ENCODE results near the gene SELENOV.

Gene SELENOV

DNA sequence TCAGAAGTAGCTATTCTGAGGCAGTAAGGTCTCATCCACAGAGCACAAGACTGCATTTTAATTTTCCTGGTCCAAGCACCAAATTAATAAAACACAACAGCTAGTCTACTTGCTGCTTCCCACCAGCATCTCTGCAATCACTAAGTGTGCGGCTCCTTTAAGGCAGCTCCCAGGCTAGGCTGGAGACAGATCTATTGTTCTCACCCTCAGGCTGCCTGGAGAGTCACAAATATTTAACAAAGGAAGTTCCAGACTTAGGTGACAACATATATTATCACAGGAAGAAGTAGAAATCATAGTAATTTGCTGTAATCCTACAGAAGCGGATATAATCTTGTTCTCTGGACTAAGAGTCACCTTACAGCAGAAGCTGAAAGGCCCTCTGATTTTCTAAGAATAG is 27.3 kb downstream of the SELENOV start:
- Histone ChIP-seq H3K4me1 (ENCODE audit: control insufficient read depth, insufficient read depth, low read length, poor library complexity, severe bottlenecking) (peaks cover 7% of the 10 kb centered on the region), H3K27ac (ENCODE audit: low read depth, low read length, severe bottlenecking) (no peak overlapping the region), H3K36me3 (ENCODE audit: control insufficient read depth, insufficient read depth, low read length) (no peaks in the 10 kb centered on the region), H3K9me3 (ENCODE audit: control insufficient read depth, low read length) (no peaks in the 10 kb centered on the region), H3K4me3 (ENCODE audit: extremely low read depth, insufficient read depth, low read length, poor library complexity, severe bottlenecking) (no peak overlapping the region)
- WGBS, 2 experiments (ENCODE audit: insufficient coverage in 2 of 2): 56 to 70% methylated on average over 2 of the region's 2 CpGs

DNA sequence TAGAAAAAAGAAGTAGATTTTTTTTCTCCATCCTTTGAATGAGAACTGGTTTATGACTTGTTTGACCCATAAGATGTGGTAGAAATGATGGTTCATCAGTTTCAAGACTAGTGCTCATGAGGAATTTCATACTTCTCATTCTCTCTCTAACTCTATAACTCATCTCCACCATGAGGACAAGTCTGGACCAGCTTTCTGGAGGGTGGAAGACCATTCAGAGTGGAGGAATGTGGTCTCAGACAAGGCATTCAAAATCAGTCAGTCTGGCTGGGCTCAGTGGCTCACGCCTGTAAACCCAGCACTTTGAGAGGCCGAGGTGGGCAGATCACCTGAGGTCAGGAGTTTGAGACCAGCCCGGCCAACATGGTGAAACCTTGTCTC is 28.5 kb downstream of the SELENOV start:
- no peaks in the 10 kb centered on the region for H3K36me3 ChIP-seq (ENCODE audit: control insufficient read depth, insufficient read depth, low read length)
- WGBS, 2 experiments (ENCODE audit: insufficient coverage in 2 of 2): 93 to 96% methylated on average over 2 to 3 of the region's 3 CpGs
- no peaks in the 10 kb centered on the region for H3K9me3 ChIP-seq (ENCODE audit: control insufficient read depth, low read length)
- H3K4me1 ChIP-seq (ENCODE audit: control insufficient read depth, insufficient read depth, low read length, poor library complexity, severe bottlenecking): peaks cover 5% of the 10 kb centered on the region
- H3K27ac ChIP-seq (ENCODE audit: low read depth, low read length, severe bottlenecking): no peak overlapping the region
- no peak overlapping the region for H3K4me3 ChIP-seq (ENCODE audit: extremely low read depth, insufficient read depth, low read length, poor library complexity, severe bottlenecking)

DNA sequence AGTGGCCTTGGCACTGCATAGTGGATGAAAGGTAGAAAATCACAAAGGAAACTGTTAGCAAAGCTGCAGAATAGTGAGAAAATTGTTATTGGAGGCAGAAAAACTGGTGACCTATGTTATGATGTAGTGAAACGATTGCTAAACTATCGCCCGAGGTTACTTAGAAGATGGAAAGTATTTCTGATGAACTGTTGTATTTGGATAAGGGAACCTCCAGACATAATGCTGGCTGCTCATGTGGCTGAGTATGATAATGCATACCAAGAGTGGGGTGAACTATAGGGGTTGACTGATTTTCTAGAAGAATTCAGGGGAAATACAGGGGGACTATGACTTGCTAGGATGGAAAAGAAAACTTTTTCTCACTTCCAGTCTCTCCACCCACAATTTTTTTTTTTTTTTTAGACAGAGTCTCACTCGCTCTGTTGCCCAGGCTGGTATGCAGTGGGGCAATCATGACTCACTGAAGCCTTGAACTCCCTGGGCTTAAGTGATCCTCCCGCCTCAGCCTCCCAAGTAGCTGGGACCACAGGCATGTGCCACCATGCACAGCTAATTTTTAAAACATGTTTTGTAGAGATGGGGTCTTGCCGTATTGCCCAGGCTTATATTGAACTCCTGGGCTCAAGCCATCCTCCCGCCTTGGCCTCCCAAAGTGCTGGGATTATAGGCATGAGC is 29.4 kb downstream of the SELENOV start:
- 94 to 97% methylated on average over 5 to 6 of the region's 7 CpGs for WGBS, 2 experiments (ENCODE audit: insufficient coverage in 2 of 2)
- no peak overlapping the region for H3K4me3 ChIP-seq (ENCODE audit: extremely low read depth, insufficient read depth, low read length, poor library complexity, severe bottlenecking)
- no peaks in the 10 kb centered on the region for H3K36me3 ChIP-seq (ENCODE audit: control insufficient read depth, insufficient read depth, low read length)
- H3K4me1 ChIP-seq (ENCODE audit: control insufficient read depth, insufficient read depth, low read length, poor library complexity, severe bottlenecking): no peaks in the 10 kb centered on the region
- H3K27ac ChIP-seq (ENCODE audit: low read depth, low read length, severe bottlenecking): no peak overlapping the region
- H3K9me3 ChIP-seq (ENCODE audit: control insufficient read depth, low read length): no peaks in the 10 kb centered on the region

DNA sequence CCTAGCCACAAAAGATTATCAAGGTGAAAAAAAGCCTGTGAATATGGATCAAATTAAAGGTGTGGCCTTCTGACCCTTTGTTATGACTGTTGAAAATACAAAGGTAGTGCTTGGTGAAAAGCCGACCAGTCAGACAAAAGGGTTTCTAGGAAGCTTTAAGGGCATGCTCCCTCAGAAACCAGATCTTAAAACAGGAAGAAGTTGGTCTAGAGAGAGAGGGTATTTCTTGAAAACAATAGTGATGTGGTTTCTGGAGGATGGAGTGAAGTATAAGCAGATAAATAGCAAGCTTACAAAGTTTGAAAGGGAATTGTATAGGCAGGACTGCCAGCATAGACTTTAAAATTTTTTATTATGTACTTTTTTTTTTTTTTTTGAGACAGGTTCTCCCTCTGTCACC is 30.0 kb downstream of the SELENOV start:
- 89% methylated on average over 1 of the region's 1 CpG; no CpG with 5 or more reads in 1 of the 2 experiments for WGBS, 2 experiments (ENCODE audit: insufficient coverage in 2 of 2)
- Histone ChIP-seq H3K4me3 (ENCODE audit: extremely low read depth, insufficient read depth, low read length, poor library complexity, severe bottlenecking) (no peak overlapping the region), H3K9me3 (ENCODE audit: control insufficient read depth, low read length) (no peaks in the 10 kb centered on the region), H3K27ac (ENCODE audit: low read depth, low read length, severe bottlenecking) (no peak overlapping the region), H3K4me1 (ENCODE audit: control insufficient read depth, insufficient read depth, low read length, poor library complexity, severe bottlenecking) (no peaks in the 10 kb centered on the region), H3K36me3 (ENCODE audit: control insufficient read depth, insufficient read depth, low read length) (no peaks in the 10 kb centered on the region)

DNA sequence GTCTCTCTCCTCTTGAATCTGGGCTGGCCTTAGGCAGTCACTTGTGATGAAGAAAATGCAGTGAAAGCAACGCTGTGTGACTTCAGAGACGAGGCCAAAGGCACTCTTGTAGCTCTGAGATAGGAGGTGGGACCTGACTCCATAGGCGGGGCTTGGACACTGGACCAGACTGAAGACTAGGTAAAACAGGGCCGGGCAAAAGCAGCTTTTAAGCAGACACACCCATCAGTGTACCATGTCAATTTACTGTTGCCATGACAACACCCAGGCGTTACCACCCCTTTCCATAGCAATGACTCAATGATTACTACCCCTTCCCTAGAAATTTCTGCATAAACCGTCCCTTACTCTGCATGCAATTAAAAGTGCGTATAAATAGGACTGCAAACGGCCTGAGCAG is 31.7 kb downstream of the SELENOV start:
- Histone ChIP-seq H3K4me3 (ENCODE audit: extremely low read depth, insufficient read depth, low read length, poor library complexity, severe bottlenecking) (no peak overlapping the region), H3K4me1 (ENCODE audit: control insufficient read depth, insufficient read depth, low read length, poor library complexity, severe bottlenecking) (no peaks in the 10 kb centered on the region), H3K9me3 (ENCODE audit: control insufficient read depth, low read length) (no peaks in the 10 kb centered on the region), H3K27ac (ENCODE audit: low read depth, low read length, severe bottlenecking) (no peak overlapping the region), H3K36me3 (ENCODE audit: control insufficient read depth, insufficient read depth, low read length) (no peaks in the 10 kb centered on the region)
- 67% methylated on average over 5 to 8 of the region's 8 CpGs for WGBS, 2 experiments (ENCODE audit: insufficient coverage in 2 of 2)

DNA sequence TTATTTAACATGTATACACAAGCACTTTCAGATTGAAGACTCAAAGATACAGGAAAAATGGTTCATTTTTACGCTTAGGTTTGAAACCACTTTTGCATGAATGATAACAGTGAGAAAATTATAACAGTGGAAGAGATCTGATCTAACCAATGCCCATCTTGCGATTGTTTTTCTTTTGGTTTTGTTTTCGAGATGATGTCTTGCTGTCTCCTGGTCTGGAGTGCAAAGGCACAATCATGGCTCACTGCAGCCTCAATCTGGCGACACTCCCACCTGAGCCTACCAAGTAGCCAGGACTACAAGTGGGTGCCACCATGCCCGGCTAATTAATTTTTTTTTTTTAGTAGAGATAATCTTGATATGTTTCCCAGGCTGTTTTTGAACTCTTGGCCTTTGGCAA is 35.3 kb downstream of the SELENOV start:
- Histone ChIP-seq H3K4me1 (ENCODE audit: control insufficient read depth, insufficient read depth, low read length, poor library complexity, severe bottlenecking) (no peaks in the 10 kb centered on the region), H3K27ac (ENCODE audit: low read depth, low read length, severe bottlenecking) (no peak overlapping the region), H3K4me3 (ENCODE audit: extremely low read depth, insufficient read depth, low read length, poor library complexity, severe bottlenecking) (no peak overlapping the region), H3K36me3 (ENCODE audit: control insufficient read depth, insufficient read depth, low read length) (no peaks in the 10 kb centered on the region), H3K9me3 (ENCODE audit: control insufficient read depth, low read length) (no peaks in the 10 kb centered on the region)
- 90 to 93% methylated on average over 3 to 4 of the region's 5 CpGs for WGBS, 2 experiments (ENCODE audit: insufficient coverage in 2 of 2)

DNA sequence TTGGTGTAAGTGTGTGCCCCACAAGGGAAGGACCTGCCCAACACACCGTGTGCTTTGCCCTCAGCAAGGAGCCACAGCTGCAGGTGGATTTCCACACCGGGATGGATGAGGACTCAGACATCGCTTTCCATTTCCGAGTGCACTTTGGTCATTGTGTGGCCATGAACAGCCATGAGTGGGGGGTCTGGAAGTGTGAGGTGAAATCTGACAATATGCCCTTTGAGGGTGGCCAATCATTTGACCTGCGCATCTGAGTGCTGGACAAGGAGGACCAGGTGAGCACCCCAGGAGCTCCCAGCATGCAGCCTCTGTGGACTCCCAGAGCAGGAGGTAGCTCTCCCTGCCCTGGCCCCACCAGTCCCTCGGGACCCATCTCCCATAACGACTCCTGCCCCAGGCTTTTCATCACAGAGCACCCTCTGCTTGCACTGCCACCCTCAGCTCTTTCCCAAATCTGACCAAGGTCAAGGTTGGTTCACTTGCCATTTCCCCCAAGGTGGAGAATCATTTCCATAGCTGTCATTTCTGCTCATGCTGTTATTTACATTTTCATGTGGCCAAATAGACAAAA is 38.2 kb downstream of the SELENOV start:
- no peaks in the 10 kb centered on the region for H3K9me3 ChIP-seq (ENCODE audit: control insufficient read depth, low read length)
- H3K36me3 ChIP-seq (ENCODE audit: control insufficient read depth, insufficient read depth, low read length): no peaks in the 10 kb centered on the region
- H3K4me1 ChIP-seq (ENCODE audit: control insufficient read depth, insufficient read depth, low read length, poor library complexity, severe bottlenecking): no peaks in the 10 kb centered on the region
- WGBS, 2 experiments (ENCODE audit: insufficient coverage in 2 of 2): 64 to 65% methylated on average over 6 to 7 of the region's 7 CpGs
- H3K4me3 ChIP-seq (ENCODE audit: extremely low read depth, insufficient read depth, low read length, poor library complexity, severe bottlenecking): no peak overlapping the region
- H3K27ac ChIP-seq (ENCODE audit: low read depth, low read length, severe bottlenecking): no peak overlapping the region

DNA sequence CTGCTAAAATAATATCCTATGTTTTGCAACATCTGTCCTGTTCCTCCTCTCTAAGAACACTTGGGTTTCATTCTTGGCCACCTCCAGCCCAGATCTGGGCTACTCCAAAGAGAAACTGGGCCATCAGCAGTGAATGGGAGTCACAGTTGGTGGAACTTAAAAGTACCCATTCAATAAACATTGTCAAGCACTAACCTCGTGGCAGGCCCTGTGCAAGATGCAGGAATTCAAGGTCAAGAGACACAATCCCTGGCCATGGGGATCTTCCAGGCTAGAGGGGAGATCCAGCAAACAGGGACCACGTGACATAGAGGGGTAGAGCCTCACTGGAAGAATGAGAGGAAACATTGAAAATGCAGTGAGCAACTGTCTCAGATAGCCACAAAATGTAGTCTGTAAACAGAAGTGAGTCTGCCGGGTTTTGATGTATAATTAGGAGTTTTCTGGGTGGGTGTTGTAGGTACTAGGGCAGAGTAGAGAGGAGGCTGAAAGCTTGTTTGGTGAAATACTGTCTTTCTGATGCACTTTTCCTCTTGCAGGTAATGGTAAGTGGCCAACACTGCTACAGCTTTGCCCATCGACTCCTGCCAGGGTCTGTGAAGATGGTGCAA is 39.9 kb downstream of the SELENOV start:
- Histone ChIP-seq H3K4me1 (ENCODE audit: control insufficient read depth, insufficient read depth, low read length, poor library complexity, severe bottlenecking) (no peaks in the 10 kb centered on the region), H3K9me3 (ENCODE audit: control insufficient read depth, low read length) (no peaks in the 10 kb centered on the region), H3K27ac (ENCODE audit: low read depth, low read length, severe bottlenecking) (no peak overlapping the region), H3K4me3 (ENCODE audit: extremely low read depth, insufficient read depth, low read length, poor library complexity, severe bottlenecking) (no peak overlapping the region), H3K36me3 (ENCODE audit: control insufficient read depth, insufficient read depth, low read length) (no peaks in the 10 kb centered on the region)
- WGBS, 2 experiments (ENCODE audit: insufficient coverage in 2 of 2): 48 to 74% methylated on average over 3 to 4 of the region's 4 CpGs

DNA sequence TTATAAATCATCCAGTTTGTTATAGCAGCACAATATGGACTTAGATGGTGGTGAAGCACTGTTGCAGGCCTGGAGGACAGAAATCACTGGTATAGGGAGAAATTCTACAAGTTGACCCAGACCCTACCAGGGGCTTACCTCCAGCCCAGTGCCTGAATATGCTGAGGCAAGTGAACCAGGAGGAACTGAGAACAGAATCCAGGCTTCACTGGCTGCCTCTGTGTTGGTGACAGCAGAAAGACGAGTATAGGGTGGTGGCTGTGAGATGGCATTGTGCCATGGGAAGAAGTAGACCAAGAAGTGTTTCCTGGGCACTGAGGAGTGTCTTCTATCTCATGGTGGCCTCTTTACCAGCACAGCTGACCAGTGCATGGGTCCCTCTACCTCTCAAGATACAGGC is 40.9 kb downstream of the SELENOV start:
- Histone ChIP-seq H3K36me3 (ENCODE audit: control insufficient read depth, insufficient read depth, low read length) (no peaks in the 10 kb centered on the region), H3K9me3 (ENCODE audit: control insufficient read depth, low read length) (no peaks in the 10 kb centered on the region), H3K27ac (ENCODE audit: low read depth, low read length, severe bottlenecking) (no peak overlapping the region), H3K4me3 (ENCODE audit: extremely low read depth, insufficient read depth, low read length, poor library complexity, severe bottlenecking) (no peak overlapping the region), H3K4me1 (ENCODE audit: control insufficient read depth, insufficient read depth, low read length, poor library complexity, severe bottlenecking) (no peaks in the 10 kb centered on the region)
- WGBS, 2 experiments (ENCODE audit: insufficient coverage in 2 of 2): 43 to 88% methylated on average over 1 of the region's 1 CpG

DNA sequence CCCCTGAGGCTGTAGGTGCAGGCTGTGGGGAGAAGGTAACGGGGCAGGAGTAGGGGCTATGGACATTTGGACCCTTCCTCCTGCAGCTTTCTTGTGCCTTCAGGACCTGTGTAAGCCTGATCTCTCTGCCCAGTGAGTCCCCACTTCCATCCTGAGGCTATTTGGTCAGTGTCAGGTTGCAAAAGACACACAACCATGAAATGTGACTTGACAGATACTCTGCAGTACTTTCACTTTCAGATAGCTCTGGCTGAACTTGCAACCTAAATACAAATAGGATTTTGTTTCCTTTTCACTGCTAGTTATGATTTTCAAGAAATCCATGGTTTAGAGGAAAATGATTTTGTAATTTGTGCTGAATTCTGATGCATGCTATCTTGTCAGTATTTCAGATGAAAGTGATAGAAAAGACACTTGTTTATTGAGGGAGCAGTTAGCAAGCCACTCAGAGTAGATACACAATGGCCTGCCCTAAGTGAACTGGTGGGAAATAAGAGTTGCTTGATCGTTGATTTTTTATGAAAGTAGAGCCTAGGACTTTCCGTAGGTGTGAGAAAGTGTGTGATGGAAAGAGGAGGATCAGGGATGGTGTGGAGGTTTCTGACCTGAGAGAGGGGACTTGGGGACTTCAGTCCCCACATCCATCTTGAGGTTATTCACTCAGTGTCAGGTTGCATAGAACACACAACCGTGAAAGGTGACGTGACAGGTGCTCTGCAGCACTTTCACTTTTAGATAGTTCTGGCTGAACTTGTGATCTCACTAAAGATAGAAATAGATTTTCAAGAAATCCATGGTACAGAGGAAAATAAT is 43.1 kb downstream of the SELENOV start:
- WGBS, 2 experiments (ENCODE audit: insufficient coverage in 2 of 2): 69 to 73% methylated on average over 4 of the region's 5 CpGs
- H3K27ac ChIP-seq (ENCODE audit: low read depth, low read length, severe bottlenecking): no peak overlapping the region
- H3K4me1 ChIP-seq (ENCODE audit: control insufficient read depth, insufficient read depth, low read length, poor library complexity, severe bottlenecking): no peaks in the 10 kb centered on the region
- H3K9me3 ChIP-seq (ENCODE audit: control insufficient read depth, low read length): no peaks in the 10 kb centered on the region
- H3K36me3 ChIP-seq (ENCODE audit: control insufficient read depth, insufficient read depth, low read length): no peaks in the 10 kb centered on the region
- H3K4me3 ChIP-seq (ENCODE audit: extremely low read depth, insufficient read depth, low read length, poor library complexity, severe bottlenecking): no peak overlapping the region

Data from mesodermal cell (in vitro differentiated cells).